Body of pancreas (tissue), 4 donors: ENCODE measurements around the gene PBXIP1.

ENCODE experiments used
- CTCF ChIP-seq, 7 experiments: fragments of 450-650 bp in 4 of 7; fragments of 200-600 bp in 3 of 7; sonication (generic) in 3 of 7; IDR thresholded peaks; one replicate each; pipeline ENCODE4 v1.5.1; 2016 to 2019; ENCODE audit warnings: antibody characterized with exemption in 7 of 7
- POLR2A ChIP-seq, 3 donors: fragments of 450-650 bp; IDR thresholded peaks; one replicate each; pipeline ENCODE4 v1.6.1; 2016; ENCODE audit warnings: antibody characterized with exemption in 3 of 3, mild to moderate bottlenecking in 2 of 3

- no peak for TF ChIP-seq POLR2A (IDR thresholded peaks at IDR 0.05)
- TF ChIP-seq CTCF (IDR thresholded peaks at IDR 0.05), result no peak
Measured at GRCh38 chr1:154945962-154946850, 9.7 kb downstream of the PBXIP1 start.
